Tibial artery (tissue), 4 donors: ENCODE data around the gene BAIAP2.

Source experiments
- DNase-seq, 2 donors: peaks; one replicate each; pipeline ENCODE4 v3.0.0-alpha.2; 2019
- H3K27ac ChIP-seq, 2 donors: fragments of 200-600 bp; sonication (generic) in 1 of 2; 1 replicate in 1 of 2; 2 replicates in 1 of 2; pipeline ENCODE4 v1.5.1; 2018 to 2019; ENCODE audit warnings: mild to moderate bottlenecking in 1 of 2
- H3K27me3 ChIP-seq, 2 donors: fragments of 200-600 bp; sonication (generic) in 1 of 2; one replicate each; pipeline versions ENCODE4 v1.5.1 to v1.6.0; 2016 to 2019
- H3K36me3 ChIP-seq, 3 donors: fragments of 200-600 bp; sonication (generic) in 2 of 3; one replicate each; pipeline ENCODE4 v1.5.1; 2016 to 2019; ENCODE audit warnings: mild to moderate bottlenecking in 2 of 3
- H3K4me1 ChIP-seq, 4 donors: fragments of 200-600 bp; sonication (generic) in 2 of 4; 1 replicate in 3 of 4; 2 replicates in 1 of 4; pipeline ENCODE4 v1.5.1; 2016 to 2019
- H3K4me3 ChIP-seq, 2 donors: fragments of 200-600 bp; sonication (generic) in 1 of 2; 1 replicate in 1 of 2; 2 replicates in 1 of 2; pipeline ENCODE4 v1.5.1; 2018 to 2019; ENCODE audit warnings: mild to moderate bottlenecking in 2 of 2
- H3K9me3 ChIP-seq, 3 donors: fragments of 200-600 bp; sonication (generic) in 1 of 3; one replicate each; pipeline ENCODE4 v1.5.1; 2016 to 2019
- CTCF ChIP-seq, 2 experiments: fragments of 200-600 bp in 1 of 2; fragments of 450-650 bp in 1 of 2; IDR thresholded peaks; one replicate each; pipeline ENCODE4 v1.5.1; 2017 to 2019; ENCODE audit warnings: antibody characterized with exemption in 2 of 2, mild to moderate bottlenecking in 1 of 2, moderate library complexity in 1 of 2
- intact Hi-C: fragments of 100-400 bp; cut with DNase I; formaldehyde crosslinking; loops from one replicate; pipeline ENCODE4 v1.15.0; 2023; ENCODE audit warnings: low total_unique reads

The BAIAP2 gene

GRCh38 chr17:81100668-81101067 is 65.7 kb downstream of the BAIAP2 start:
- DNase-seq = no peak
- peaks cover 0 to 30% (median 16%) of the 10 kb centered on the region in 4 donors for H3K4me1 ChIP-seq
- no peak for TF ChIP-seq CTCF (IDR thresholded peaks at IDR 0.05)
- H3K36me3 ChIP-seq = peaks cover 0 to 37% (median 12%) of the 10 kb centered on the region in 3 donors
- H3K27ac ChIP-seq = no peak overlapping the region
- intact Hi-C loops = loop anchor here (2.0 to 10.0 kb wide), 3 partner anchors 78 to 676 kb away; partner anchors contain the start of gene CHMP6
- no peak overlapping the region for H3K4me3 ChIP-seq
- H3K9me3 ChIP-seq = no peaks in the 10 kb centered on the region
- H3K27me3 ChIP-seq = peaks cover 0 to 9% of the 10 kb centered on the region in 2 donors

GRCh38 chr17:81101614-81102306 is 66.8 kb downstream of the BAIAP2 start:
- no peak overlapping the region for H3K27ac ChIP-seq
- peaks cover 0 to 48% (median 18%) of the 10 kb centered on the region in 3 donors for H3K36me3 ChIP-seq
- TF ChIP-seq CTCF (IDR thresholded peaks at IDR 0.05) = peak; percentile 100
- peaks cover 0 to 22% (median 13%) of the 10 kb centered on the region in 4 donors for H3K4me1 ChIP-seq
- no peak overlapping the region for H3K4me3 ChIP-seq
- no peaks in the 10 kb centered on the region for H3K9me3 ChIP-seq
- intact Hi-C loops = loop anchor here (2.0 to 10.0 kb wide), 3 partner anchors 79 to 677 kb away; partner anchors contain the start of gene CHMP6
- H3K27me3 ChIP-seq = peaks cover 0 to 9% of the 10 kb centered on the region in 2 donors
- peak; percentile 71 to 85 for DNase-seq

- TF ChIP-seq CTCF (IDR thresholded peaks at IDR 0.05) = no peak
- no peak overlapping the region for H3K27ac ChIP-seq
- H3K9me3 ChIP-seq = no peaks in the 10 kb centered on the region
- H3K27me3 ChIP-seq = peaks cover 0 to 9% of the 10 kb centered on the region in 2 donors
- DNase-seq = no peak
- no peak overlapping the region for H3K4me3 ChIP-seq
- H3K36me3 ChIP-seq = peaks cover 0 to 54% (median 20%) of the 10 kb centered on the region in 3 donors
- H3K4me1 ChIP-seq = peaks cover 0 to 16% (median 7%) of the 10 kb centered on the region in 4 donors
- intact Hi-C loops = loop anchor here (5.0 to 10.0 kb wide), 2 partner anchors 80 to 678 kb away; no protein-coding TSS in a partner anchor
Measured at GRCh38 chr17:81102352-81102751, 67.4 kb downstream of the BAIAP2 start.

- Histone ChIP-seq H3K4me1 (peaks cover 0 to 11% (median 2%) of the 10 kb centered on the region in 4 donors), H3K9me3 (no peaks in the 10 kb centered on the region), H3K27ac (no peak overlapping the region), H3K27me3 (peaks cover 0 to 9% of the 10 kb centered on the region in 2 donors), H3K36me3 (peaks cover 0 to 55% (median 20%) of the 10 kb centered on the region in 3 donors), H3K4me3 (no peak overlapping the region)
- no peak for DNase-seq
- intact Hi-C loops = loop anchor here (5.0 to 10.0 kb wide), 2 partner anchors 81 to 678 kb away; no protein-coding TSS in a partner anchor
- TF ChIP-seq CTCF (IDR thresholded peaks at IDR 0.05) = no peak
Measured at GRCh38 chr17:81102869-81103268, 67.9 kb downstream of the BAIAP2 start.

GRCh38 chr17:81103379-81103778 is 68.4 kb downstream of the BAIAP2 start:
- Histone ChIP-seq H3K27me3 (peaks cover 0 to 9% of the 10 kb centered on the region in 2 donors), H3K36me3 (peaks cover 0 to 55% (median 20%) of the 10 kb centered on the region in 3 donors), H3K4me3 (no peak overlapping the region), H3K9me3 (no peaks in the 10 kb centered on the region), H3K4me1 (peaks cover 0 to 8% (median 0%) of the 10 kb centered on the region in 4 donors), H3K27ac (no peak overlapping the region)
- intact Hi-C loops = loop anchor here (5.0 to 10.0 kb wide), 2 partner anchors 81 to 679 kb away; no protein-coding TSS in a partner anchor
- no peak for DNase-seq
- no peak for TF ChIP-seq CTCF (IDR thresholded peaks at IDR 0.05)
